Chondrocyte (in vitro differentiated cells): ENCODE measurements around the gene CALR. TPM values are rescaled to one million over a fixed set of nuclear protein-coding genes. Genes with fewer than 3 reads are reported as not detected.
A peak's percentile ranks its signal among the peaks of the same experiment; 100 is the strongest.
"Not testable (repeated sequence)": the region's sequence is repeated elsewhere in the genome, so short reads cannot be mapped to it uniquely, and the experiment has no call there.

Experiments used
- DNase-seq: peaks from one replicate; pipeline ENCODE4 v3.0.0; 2021; ENCODE audit warnings: mixed read lengths, low spot score
- H3K27ac Mint-ChIP-seq: one replicate; pipeline ENCODE4 v1.8.0; 2021; ENCODE audit warnings: mild to moderate bottlenecking, moderate library complexity, mixed read lengths; ENCODE audit not compliant: unreplicated experiment
- H3K27me3 Mint-ChIP-seq: 2 replicates; pipeline ENCODE4 v1.8.0; 2021; ENCODE audit warnings: low read depth, mixed read lengths
- H3K36me3 Mint-ChIP-seq: 2 replicates; pipeline ENCODE4 v1.8.0; 2021; ENCODE audit warnings: low read depth, mixed read lengths
- H3K4me1 Mint-ChIP-seq: 2 replicates; pipeline ENCODE4 v1.8.0; 2021; ENCODE audit warnings: low read depth, mild to moderate bottlenecking, mixed read lengths
- H3K4me3 Mint-ChIP-seq: one replicate; pipeline ENCODE4 v1.8.0; 2021; ENCODE audit warnings: mild to moderate bottlenecking, moderate library complexity, mixed read lengths; ENCODE audit not compliant: unreplicated experiment
- H3K9me3 Mint-ChIP-seq: 2 replicates; pipeline ENCODE4 v1.8.0; 2021; ENCODE audit warnings: low read depth, mixed read lengths
- total RNA-seq: library from RNA; stranded (reverse); gene quantifications from 3 replicates; pipeline ENCODE4 v1.2.1, GENCODE V29; 2021
- TF ChIP-seq, protein P1 (sequence below): fragments of 200-600 bp; sonication (generic); IDR thresholded peaks from 2 replicates; pipeline ENCODE4 v1.5.0; 2021; ENCODE audit warnings: antibody characterized with exemption, mild to moderate bottlenecking, moderate library complexity

The CALR gene
- total RNA-seq, 1 donor from 2014 or later = 1,165 TPM

DNA sequence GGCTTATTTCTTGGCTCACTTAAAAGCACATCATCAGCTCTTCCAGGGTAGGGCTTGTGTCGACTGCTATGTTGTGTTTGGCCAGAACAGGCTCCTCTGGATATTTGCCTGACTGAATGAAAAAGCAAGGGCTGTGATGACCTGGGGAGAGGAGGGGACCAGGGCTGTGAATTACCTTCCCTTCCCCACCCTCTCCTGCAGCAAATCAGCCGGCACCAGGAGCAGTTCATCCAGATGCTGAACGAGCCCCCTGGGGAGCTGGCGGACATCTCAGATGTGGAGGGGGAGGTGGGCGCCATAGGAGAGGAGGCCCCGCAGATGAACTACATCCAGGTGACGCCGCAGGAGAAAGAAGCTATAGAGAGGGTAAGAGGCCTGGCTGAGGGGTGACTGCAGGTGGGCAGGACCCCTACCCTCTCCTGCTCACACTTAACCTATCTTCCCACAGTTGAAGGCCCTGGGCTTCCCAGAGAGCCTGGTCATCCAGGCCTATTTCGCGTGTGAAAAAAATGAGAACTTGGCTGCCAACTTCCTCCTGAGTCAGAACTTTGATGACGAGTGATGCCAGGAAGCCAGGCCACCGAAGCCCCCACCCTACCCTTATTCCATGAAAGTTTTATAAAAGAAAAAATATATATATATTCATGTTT lies 14.2 kb downstream of the CALR start:
- DNase-seq = no peak
- Mint-ChIP-seq H3K9me3 (no peaks in the 10 kb centered on the region), H3K4me1 (peaks cover 70% of the 10 kb centered on the region), H3K36me3 (peaks cover 25% of the 10 kb centered on the region), H3K27me3 (no peaks in the 10 kb centered on the region), H3K4me3 (peak overlapping the region; percentile 51), H3K27ac (peak overlapping the region; percentile 99)
- TF ChIP-seq, protein P1, sequence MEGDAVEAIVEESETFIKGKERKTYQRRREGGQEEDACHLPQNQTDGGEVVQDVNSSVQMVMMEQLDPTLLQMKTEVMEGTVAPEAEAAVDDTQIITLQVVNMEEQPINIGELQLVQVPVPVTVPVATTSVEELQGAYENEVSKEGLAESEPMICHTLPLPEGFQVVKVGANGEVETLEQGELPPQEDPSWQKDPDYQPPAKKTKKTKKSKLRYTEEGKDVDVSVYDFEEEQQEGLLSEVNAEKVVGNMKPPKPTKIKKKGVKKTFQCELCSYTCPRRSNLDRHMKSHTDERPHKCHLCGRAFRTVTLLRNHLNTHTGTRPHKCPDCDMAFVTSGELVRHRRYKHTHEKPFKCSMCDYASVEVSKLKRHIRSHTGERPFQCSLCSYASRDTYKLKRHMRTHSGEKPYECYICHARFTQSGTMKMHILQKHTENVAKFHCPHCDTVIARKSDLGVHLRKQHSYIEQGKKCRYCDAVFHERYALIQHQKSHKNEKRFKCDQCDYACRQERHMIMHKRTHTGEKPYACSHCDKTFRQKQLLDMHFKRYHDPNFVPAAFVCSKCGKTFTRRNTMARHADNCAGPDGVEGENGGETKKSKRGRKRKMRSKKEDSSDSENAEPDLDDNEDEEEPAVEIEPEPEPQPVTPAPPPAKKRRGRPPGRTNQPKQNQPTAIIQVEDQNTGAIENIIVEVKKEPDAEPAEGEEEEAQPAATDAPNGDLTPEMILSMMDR = no peak

- H3K36me3 Mint-ChIP-seq = peaks cover 22% of the 10 kb centered on the region
Measured at GRCh38 chr19:12953138-12953798, 14.9 kb downstream of the CALR start.

GRCh38 chr19:12953799-12954611 lies 15.6 kb downstream of the CALR start:
- no peaks in the 10 kb centered on the region for H3K27me3 Mint-ChIP-seq
- H3K36me3 Mint-ChIP-seq = peaks cover 18% of the 10 kb centered on the region
- no peak for DNase-seq
- TF ChIP-seq, protein P1 = no peak
- peak overlapping the region; percentile 99 for H3K27ac Mint-ChIP-seq
- peaks cover 67% of the 10 kb centered on the region for H3K4me1 Mint-ChIP-seq
- H3K9me3 Mint-ChIP-seq = no peaks in the 10 kb centered on the region
- H3K4me3 Mint-ChIP-seq = peak overlapping the region; percentile 20

More at GRCh38 chr19:12953138-12953798, 14.9 kb downstream of the CALR start:
- peaks cover 67% of the 10 kb centered on the region for H3K4me1 Mint-ChIP-seq
- peak overlapping the region; percentile 99 for H3K27ac Mint-ChIP-seq
- H3K4me3 Mint-ChIP-seq = peak overlapping the region; percentile 45
- TF ChIP-seq, protein P1 = no peak
- H3K9me3 Mint-ChIP-seq = no peaks in the 10 kb centered on the region
- DNase-seq = no peak
- no peaks in the 10 kb centered on the region for H3K27me3 Mint-ChIP-seq

DNA sequence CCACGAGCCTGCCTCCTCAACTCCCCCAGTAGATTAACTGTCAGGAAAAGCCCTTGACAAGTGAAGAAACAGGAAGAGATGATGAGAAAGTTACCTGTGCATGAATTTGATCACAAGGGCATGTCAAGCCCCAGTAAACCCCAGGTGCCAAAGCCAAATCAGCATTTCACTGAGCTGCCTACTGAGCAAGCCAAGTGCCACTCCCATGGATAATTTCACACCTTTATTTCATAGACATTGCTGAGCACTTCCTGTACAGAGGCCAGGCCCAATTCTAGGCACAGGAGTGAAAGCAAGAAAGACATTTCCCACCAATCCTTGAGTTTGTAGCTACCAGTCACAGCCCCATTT lies 16.2 kb downstream of the CALR start:
- peak overlapping the region; percentile 99 for H3K27ac Mint-ChIP-seq

DNA sequence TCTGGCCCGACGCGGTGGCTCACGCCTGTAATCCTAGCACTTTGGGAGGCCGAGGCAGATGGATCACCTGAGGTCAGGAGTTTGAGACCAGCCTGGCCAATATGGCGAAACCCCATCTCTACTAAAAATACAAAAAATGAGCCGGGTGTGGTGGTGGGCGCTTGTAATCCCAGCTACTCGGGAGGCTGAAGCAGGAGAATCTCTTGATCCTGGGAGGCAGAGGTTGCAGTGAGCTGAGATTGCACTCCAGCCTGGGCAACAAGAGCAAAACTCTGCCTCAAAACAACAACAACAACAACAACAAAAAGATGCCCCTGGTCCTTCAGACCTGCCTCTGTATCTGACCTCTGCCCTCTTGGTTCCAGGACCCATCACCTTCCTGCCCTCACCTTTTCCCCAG lies 17.2 kb downstream of the CALR start:
- DNase-seq, H3K9me3 Mint-ChIP-seq, H3K27me3 Mint-ChIP-seq: not testable (repeated sequence)
- Mint-ChIP-seq H3K27ac (peak overlapping the region; percentile 90), H3K36me3 (peaks cover 13% of the 10 kb centered on the region), H3K4me1 (peaks cover 62% of the 10 kb centered on the region), H3K4me3 (peak overlapping the region; percentile 83)

More for the DNA sequence above, 16.2 kb downstream of the CALR start:
- Mint-ChIP-seq H3K9me3 (no peaks in the 10 kb centered on the region), H3K27me3 (no peaks in the 10 kb centered on the region), H3K4me3 (peak overlapping the region; percentile 20), H3K4me1 (peaks cover 67% of the 10 kb centered on the region), H3K36me3 (peaks cover 18% of the 10 kb centered on the region)
- no peak for DNase-seq
- TF ChIP-seq, protein P1 = no peak
